Mononuclear cell (primary cell): ENCODE data around the gene MAP2K6. TPM values are rescaled to one million over a fixed set of nuclear protein-coding genes. Genes with fewer than 3 reads are reported as not detected.

ENCODE experiments used
- H3K27me3 ChIP-seq: 2 replicates; pipeline ENCODE4 v1.6.0; 2011; ENCODE audit warnings: low read length, control low read depth; ENCODE audit not compliant: insufficient read depth
- H3K4me1 ChIP-seq: 2 replicates; pipeline ENCODE4 v1.5.1; 2011; ENCODE audit warnings: mild to moderate bottlenecking, low read length, control low read depth; ENCODE audit not compliant: insufficient read depth
- H3K4me3 ChIP-seq: 2 replicates; pipeline ENCODE4 v1.5.1; 2011; ENCODE audit warnings: mild to moderate bottlenecking, low read length, moderate library complexity
- H3K9me3 ChIP-seq: 2 replicates; pipeline ENCODE4 v1.5.1; 2011; ENCODE audit warnings: low read depth, mild to moderate bottlenecking, control low read depth, low read length
- total RNA-seq: library from RNA; depleted of rRNA; stranded (reverse); fragments of >200 nt; gene quantifications from one replicate; pipeline ENCODE4 v1.2.3, GENCODE V29; 2012

Gene MAP2K6
- total RNA-seq, 1 donor: 7.8 TPM

DNA sequence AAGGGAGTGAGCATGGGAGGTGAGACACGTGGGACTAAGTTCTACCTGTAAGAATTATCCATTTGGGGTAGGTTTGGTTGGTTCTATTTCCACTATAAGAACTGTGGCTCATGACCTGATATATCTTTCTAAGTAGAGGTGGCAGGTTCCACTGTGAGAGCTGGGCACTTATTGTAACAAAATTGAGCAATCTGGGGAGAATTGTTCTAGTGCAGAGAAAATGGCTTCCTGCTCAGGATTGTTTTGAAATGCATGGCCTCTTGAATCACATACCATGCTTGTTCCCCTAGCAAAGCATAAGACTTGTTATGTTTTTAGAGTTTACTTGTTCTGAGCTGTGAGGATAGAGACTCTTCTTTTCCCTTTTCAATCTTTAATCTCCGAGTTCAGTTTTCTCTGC, 125.9 kb downstream of the MAP2K6 start:
- Histone ChIP-seq H3K4me1 (no peaks in the 10 kb centered on the region), H3K27me3 (no peaks in the 10 kb centered on the region), H3K9me3 (no peaks in the 10 kb centered on the region), H3K4me3 (no peak overlapping the region)

DNA sequence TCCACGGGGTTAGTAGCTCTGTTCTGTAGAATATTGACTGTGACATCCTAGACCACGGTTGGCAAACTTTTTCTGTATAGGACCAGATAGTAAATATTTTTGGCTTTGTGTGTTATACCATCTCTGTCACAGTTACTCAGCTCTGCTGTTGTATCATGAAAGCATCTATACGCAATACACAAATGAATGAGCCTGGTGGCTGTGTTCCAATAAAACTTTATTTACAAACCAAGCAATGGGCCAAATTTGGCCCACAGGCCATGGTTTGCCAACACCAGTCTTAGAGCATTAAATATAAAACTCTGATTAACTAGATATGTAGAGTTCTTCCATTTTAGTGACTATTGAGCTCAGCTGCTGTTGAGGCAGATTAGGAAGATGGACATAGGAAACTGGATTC, 132.7 kb downstream of the MAP2K6 start:
- Histone ChIP-seq H3K4me3 (no peak overlapping the region), H3K27me3 (no peaks in the 10 kb centered on the region), H3K4me1 (no peaks in the 10 kb centered on the region), H3K9me3 (no peaks in the 10 kb centered on the region)

DNA sequence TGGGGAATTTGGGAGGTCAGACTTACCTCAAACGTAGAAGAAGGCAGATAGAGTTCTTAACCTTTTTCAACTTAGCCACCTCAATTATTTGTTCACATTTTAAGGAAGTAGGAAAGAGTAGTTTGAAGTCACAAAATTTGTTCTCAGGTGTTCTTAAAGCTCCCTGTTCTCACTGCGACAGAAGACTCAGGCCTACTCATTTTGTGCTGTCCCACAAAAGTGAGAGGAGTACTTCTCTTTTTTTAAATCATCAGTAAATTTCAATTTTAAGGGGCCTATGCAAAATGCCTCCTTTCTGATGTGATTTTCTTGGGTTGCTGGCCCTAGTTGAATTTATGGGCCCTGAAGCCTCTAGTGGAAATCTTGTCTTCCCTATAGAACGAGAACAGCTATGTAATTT, 133.4 kb downstream of the MAP2K6 start:
- no peaks in the 10 kb centered on the region for H3K9me3 ChIP-seq
- H3K4me1 ChIP-seq: no peaks in the 10 kb centered on the region
- no peak overlapping the region for H3K4me3 ChIP-seq
- H3K27me3 ChIP-seq: no peaks in the 10 kb centered on the region

DNA sequence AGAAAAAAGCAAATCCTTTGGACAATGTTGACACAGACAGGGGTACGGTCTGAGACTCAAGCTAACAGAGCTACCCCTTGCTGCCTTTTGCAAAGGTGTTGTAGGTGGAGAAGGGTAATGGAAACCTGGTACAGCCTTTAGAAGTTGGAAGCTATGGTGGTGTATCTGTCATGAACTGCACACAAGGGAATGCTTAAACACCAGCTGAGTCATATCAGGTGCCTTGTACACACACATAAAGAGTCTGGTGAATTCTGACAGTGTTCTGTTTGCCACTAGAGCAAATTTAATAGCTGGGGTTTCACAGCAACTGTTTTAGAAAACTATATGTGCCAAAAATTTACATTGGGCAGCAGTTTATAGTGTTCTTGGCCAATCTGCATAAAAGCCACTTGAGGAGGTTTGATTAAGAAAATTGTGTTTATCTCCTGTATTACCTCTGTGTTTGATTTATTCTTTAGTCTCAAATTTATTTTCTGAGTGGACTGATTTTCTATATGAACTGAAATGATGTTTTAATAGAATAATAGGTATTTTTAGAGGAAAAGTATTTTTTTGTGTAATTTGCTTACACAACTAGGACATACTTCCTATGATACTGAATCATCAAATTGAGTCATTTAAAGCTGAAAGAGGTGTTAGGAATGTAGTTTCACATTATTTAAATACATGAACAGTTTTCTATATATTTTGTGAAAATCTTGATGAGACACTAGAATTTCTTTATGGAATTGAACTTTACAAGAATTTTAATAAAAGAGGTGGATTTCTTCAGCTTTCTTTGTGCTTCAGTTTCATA, 136.9 kb downstream of the MAP2K6 start:
- H3K4me3 ChIP-seq: no peak overlapping the region
- H3K27me3 ChIP-seq: no peaks in the 10 kb centered on the region
- no peaks in the 10 kb centered on the region for H3K9me3 ChIP-seq
- no peaks in the 10 kb centered on the region for H3K4me1 ChIP-seq

DNA sequence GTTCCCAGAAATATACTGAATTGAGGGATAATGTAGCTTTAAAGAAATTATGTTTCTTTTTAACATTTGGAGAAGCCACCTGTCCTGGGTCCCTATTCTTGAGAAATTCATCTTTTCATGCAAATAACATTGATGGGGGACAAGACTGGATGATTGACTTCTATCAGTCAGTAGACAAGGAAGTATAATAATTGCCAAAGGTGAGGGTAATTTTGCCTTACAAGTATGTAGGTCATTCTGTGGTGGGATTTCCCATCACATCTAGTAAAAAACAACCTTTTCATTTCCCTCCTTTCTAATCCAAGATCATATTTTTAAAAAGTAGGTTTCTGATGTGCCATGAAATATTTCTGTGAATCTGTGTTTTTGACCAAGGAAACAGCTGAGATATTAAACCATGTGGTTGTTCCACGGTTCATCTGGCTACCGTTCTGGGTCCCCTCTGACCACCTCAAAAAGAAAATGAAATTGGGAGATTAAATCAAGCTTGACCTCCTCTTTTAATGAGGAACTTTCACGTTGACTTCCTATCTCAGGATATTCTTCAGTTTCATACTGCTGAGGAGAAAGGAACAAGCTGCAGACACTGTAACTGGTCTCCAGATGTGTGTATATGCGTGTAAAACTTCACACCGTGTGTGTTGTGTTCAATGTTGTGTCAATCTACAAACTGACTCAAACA, 138.6 kb downstream of the MAP2K6 start:
- H3K4me3 ChIP-seq: no peak overlapping the region
- no peaks in the 10 kb centered on the region for H3K27me3 ChIP-seq
- H3K9me3 ChIP-seq: no peaks in the 10 kb centered on the region
- no peaks in the 10 kb centered on the region for H3K4me1 ChIP-seq

DNA sequence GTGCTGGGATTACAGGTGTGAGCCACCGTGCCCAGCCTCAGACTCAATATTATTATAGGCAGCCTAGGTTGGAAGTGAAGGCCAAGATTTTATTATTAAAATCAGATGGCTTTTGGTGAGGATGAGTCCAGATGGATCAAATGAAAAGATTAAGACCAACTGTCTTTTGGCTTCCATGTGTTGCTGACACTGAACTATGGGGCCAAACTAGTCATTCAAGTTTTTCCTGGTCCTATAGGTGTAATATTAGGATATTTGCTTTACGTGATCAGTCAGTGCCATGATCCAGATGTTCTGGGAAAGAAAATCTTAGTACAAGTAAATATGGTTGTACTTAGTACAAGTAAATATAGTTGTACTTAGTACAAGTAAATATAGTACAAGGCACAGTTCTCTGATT, 140.6 kb downstream of the MAP2K6 start:
- Histone ChIP-seq H3K4me3 (no peak overlapping the region), H3K27me3 (no peaks in the 10 kb centered on the region), H3K4me1 (no peaks in the 10 kb centered on the region), H3K9me3 (no peaks in the 10 kb centered on the region)

DNA sequence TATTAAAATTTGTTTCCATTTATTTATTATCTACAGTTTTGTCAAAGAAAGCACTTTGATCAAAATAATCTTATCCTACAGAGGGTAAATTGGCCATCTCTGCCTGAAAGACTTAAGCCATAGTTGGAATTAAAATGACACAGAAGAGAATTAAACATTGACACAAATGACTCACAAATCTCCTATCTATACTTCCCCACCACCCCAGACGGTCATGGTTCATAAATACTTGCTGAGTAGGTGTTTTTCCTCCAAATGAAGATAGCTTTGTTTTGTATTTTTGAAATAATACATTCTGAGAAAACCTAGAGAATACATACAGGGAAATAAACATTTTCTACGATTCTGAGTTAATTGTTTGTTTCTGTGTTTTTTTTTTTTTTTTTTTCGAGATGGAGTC, 142.8 kb downstream of the MAP2K6 start:
- Histone ChIP-seq H3K9me3 (no peaks in the 10 kb centered on the region), H3K4me3 (no peak overlapping the region), H3K4me1 (no peaks in the 10 kb centered on the region), H3K27me3 (no peaks in the 10 kb centered on the region)

DNA sequence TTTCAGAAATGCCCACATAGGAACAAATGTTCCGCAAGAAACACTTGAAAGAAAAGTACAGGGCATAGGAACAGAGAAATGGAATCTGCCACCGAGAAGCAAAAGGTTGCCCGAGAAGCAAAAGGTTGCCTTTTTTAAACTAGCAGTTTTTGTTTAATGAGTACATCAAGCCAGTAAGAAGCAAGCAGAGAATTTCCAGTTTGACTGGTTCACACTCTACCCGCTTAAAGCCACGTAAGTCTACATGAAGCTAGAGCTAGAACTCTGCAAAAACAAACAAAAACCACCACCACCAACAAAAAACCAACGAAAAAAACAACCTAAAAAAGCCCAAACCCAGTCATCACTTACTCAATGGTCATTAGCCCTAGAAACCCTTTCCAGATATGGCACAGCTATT, 144.3 kb downstream of the MAP2K6 start:
- no peaks in the 10 kb centered on the region for H3K4me1 ChIP-seq
- no peak overlapping the region for H3K4me3 ChIP-seq
- H3K9me3 ChIP-seq: no peaks in the 10 kb centered on the region
- H3K27me3 ChIP-seq: no peaks in the 10 kb centered on the region

DNA sequence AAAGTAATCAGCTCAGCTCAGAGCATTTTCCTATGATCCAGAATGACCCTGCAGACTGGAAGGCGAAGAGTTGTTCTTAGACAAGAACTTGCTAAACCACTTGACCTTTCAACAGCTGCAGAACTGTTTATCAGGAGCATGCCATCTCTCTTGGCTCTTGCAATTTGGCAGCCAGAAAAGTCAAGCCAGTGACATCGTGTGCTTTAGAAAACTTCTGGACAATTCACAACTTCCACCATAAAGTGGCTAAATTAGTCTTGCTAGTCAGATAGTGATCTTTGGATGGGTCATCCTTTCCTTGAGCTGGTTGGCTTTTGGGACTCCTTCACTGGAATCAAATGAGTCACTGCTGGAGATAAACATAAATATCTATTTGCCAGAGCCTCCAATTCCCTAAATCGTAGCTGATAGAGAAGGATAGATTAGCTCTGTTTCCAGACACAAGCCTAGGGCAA, 146.5 kb downstream of the MAP2K6 start:
- Histone ChIP-seq H3K4me1 (no peaks in the 10 kb centered on the region), H3K9me3 (no peaks in the 10 kb centered on the region), H3K4me3 (no peak overlapping the region), H3K27me3 (no peaks in the 10 kb centered on the region)

DNA sequence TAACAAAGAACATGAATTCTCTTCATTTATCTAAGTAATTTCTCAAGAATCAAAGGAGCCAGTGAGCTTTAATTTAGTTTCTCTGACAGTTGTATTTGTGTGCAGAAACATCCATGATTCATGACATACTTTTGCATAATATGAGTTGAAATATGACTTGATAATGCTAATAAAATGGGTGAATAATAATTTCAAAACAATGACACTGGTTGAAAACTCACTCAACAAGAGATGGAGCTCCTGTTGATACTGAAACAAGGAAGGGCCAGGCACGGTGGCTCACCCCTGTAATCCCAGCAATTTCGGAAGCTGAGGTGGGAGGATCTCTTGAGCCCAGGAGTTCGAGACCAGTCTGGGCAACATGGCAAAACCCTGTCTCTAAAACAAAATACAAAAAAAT, 147.0 kb downstream of the MAP2K6 start:
- Histone ChIP-seq H3K9me3 (no peaks in the 10 kb centered on the region), H3K4me3 (no peak overlapping the region), H3K4me1 (no peaks in the 10 kb centered on the region), H3K27me3 (no peaks in the 10 kb centered on the region)

DNA sequence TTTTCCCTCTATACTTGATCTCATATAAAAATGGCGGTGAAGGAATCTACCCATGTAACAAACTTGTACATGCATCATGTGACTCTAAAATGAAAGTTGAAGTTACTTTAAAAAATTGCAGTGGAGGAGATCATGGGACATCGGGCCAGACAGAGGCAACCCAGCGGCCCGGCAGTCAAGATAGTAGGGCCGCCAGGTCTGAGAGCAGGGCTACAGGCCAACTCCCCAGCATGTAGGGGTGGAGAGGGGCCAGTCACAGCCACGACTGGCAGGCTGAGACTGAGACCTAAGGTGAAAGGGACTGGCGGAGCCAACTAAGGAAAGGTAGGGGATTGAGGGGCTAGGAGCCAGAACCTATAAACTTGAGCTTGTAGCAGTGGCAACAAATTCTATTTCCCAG, 150.9 kb downstream of the MAP2K6 start:
- H3K4me3 ChIP-seq: no peak overlapping the region
- H3K9me3 ChIP-seq: no peaks in the 10 kb centered on the region
- peaks cover 5% of the 10 kb centered on the region for H3K4me1 ChIP-seq
- H3K27me3 ChIP-seq: no peaks in the 10 kb centered on the region

DNA sequence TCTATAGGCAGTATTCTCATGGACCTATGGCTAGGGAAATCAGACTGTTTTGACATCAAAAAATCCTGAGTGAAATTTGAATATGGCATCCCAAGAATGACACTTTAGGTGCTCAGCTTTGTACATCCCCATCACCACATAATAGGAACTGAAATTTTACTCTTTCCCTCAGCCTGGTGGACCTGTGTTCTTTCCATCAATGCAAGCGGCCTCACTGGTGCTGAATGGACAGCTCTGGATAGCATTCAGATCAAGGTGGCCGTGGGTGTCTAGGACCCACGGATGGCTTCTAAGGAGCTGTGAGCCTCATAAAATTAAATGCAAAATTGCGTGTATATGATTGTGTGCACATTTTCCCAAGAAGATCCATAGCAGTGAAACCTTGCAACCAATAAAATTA, 152.6 kb downstream of the MAP2K6 start:
- Histone ChIP-seq H3K4me3 (no peak overlapping the region), H3K27me3 (no peaks in the 10 kb centered on the region), H3K9me3 (no peaks in the 10 kb centered on the region), H3K4me1 (peaks cover 5% of the 10 kb centered on the region)

DNA sequence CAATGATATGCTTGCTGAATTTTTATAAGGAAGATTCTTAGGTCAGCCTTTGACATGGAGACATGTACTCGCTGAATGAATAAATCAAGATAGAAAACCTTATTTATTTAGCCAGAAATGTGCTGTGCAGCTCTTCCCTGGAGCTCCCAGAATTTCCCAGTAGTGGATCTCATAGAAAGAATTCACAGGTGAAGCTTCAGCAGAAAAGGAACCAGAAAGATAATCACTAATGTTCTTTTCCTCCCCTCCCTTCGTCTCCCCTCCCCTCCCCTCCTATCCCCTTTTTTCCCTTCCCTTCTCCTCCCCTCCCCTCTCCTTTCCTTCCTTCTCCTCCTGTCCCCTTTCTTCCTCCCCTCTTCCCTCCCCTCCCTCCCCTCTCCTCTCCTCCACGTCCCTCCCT, 158.2 kb downstream of the MAP2K6 start:
- Histone ChIP-seq H3K9me3 (no peaks in the 10 kb centered on the region), H3K4me1 (peaks cover 5% of the 10 kb centered on the region), H3K4me3 (no peak overlapping the region), H3K27me3 (no peaks in the 10 kb centered on the region)

DNA sequence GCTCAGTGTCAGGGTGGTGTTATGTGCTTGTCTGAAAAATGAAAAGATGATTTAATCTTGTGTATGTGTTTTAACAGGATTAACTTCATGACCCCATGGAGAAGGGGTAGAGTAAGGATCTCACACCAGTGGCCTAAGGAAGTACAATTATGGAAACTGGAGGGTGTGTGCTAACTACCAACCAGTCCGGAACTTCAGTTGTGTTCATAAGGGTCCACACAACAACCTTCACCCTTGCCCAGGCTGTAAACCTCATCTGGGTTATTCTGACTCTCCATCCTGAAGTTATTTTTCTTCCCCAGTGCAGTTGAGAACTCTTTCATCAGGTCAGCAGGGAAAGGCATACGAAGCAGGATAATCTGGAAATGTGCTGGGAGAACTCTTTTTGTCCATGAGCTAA, 158.9 kb downstream of the MAP2K6 start:
- Histone ChIP-seq H3K4me1 (peaks cover 5% of the 10 kb centered on the region), H3K9me3 (no peaks in the 10 kb centered on the region), H3K27me3 (no peaks in the 10 kb centered on the region), H3K4me3 (no peak overlapping the region)

DNA sequence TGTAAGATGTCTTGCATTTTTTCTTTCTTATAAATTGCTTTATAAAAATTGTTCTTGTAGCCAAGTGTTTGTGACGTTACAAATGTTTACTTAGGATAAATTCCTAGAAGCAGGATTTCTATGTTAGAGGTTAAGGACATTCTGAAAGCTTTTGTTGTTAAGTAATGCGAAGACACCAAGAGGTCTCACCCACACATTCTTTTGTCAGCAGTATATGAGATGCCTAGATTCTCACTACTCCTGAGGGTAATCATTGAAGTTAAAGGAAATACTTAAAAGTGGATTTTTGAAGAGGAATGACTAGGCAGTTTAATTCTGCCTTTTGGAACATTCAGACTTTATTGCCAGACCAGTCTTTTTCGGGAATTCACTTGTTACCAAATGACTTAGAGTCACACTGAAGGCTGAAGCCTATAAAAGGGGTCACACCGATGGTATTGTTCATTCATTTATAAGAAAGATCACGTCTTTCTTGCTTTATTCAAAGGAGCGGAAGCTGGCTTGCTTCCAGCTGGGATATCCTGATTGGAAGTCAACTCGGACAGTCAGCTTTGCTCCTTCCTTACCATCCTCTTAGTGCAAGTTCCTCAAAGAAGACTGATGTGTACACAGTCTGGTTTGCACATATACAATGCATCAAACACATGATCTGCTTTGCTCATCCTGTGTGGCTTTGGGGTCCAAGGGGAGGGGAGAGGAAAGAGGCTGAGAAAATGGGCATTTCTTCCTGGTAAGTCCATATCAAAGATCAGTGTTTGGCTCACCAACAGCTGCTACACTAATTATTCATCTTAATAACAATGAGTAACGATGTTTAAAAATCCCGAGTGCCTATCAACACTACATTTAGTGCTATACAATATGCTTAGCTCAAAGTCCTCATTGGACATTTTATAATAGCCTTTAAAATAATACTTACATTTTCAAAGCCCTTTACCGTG, 160.0 kb downstream of the MAP2K6 start:
- Histone ChIP-seq H3K27me3 (no peaks in the 10 kb centered on the region), H3K4me1 (peaks cover 1% of the 10 kb centered on the region), H3K4me3 (no peak overlapping the region), H3K9me3 (no peaks in the 10 kb centered on the region)
